ENCODE measurements around the gene BPIFB6.

BPIFB6 gene

GRCh38 chr20:33002087-33002808, 29.2 kb upstream of the BPIFB6 start:
- DNase-seq (ENCODE audit: low read depth): no peak
- no peak for TF ChIP-seq CTCF (IDR thresholded peaks at IDR 0.05; ENCODE audit: insufficient read depth, low read depth, low read length, missing control alignments)
- H3K4me3 ChIP-seq (ENCODE audit: low read depth, low read length): no peak overlapping the region

- no peak for TF ChIP-seq CTCF (IDR thresholded peaks at IDR 0.05; ENCODE audit: insufficient read depth, low read depth, low read length, missing control alignments)
- H3K4me3 ChIP-seq (ENCODE audit: low read depth, low read length): no peak within 1 kb of the TSS
- DNase-seq (ENCODE audit: low read depth): no peak
Observed at GRCh38 chr20:33004141-33004751, 27.2 kb upstream of the BPIFB6 start, which contains the start of gene SUN5. TSS of gene SUN5 (minus strand) at chr20:33004433. CDS start at chr20:33004340, 93 bp downstream.

- H3K4me3 ChIP-seq (ENCODE audit: low read depth, low read length): no peak overlapping the region
- peak; percentile 57 for DNase-seq (ENCODE audit: low read depth)
- TF ChIP-seq CTCF (IDR thresholded peaks at IDR 0.05; ENCODE audit: insufficient read depth, low read depth, low read length, missing control alignments): peak; percentile 50
Observed at GRCh38 chr20:33005132-33005566, 26.3 kb upstream of the BPIFB6 start.

- no peak for DNase-seq (ENCODE audit: low read depth)
- no peak for TF ChIP-seq CTCF (IDR thresholded peaks at IDR 0.05; ENCODE audit: insufficient read depth, low read depth, low read length, missing control alignments)
- no peak overlapping the region for H3K4me3 ChIP-seq (ENCODE audit: low read depth, low read length)
Observed at GRCh38 chr20:33005908-33006775, 25.3 kb upstream of the BPIFB6 start.

- no peak for TF ChIP-seq CTCF (IDR thresholded peaks at IDR 0.05; ENCODE audit: insufficient read depth, low read depth, low read length, missing control alignments)
- no peak overlapping the region for H3K4me3 ChIP-seq (ENCODE audit: low read depth, low read length)
- DNase-seq (ENCODE audit: low read depth): no peak
Observed at GRCh38 chr20:33006776-33007375, 24.6 kb upstream of the BPIFB6 start.
